K562 (cell line): ENCODE measurements around the gene ZNF500.

Source experiments
- CAMTA2 ChIP-seq: fragments of 250-450 bp; sonication (Bioruptor Pico); conservative IDR thresholded peaks from 2 replicates; pipeline ENCODE4 v1.5.1; 2022
- GABPA ChIP-seq: fragments of 200-800 bp; sonication (Bioruptor generic); conservative IDR thresholded peaks from 2 replicates; pipeline ENCODE4 v1.6.1; 2016; ENCODE audit warnings: low read depth, missing genetic modification characterization, missing compliant biosample characterization
- KAT2B ChIP-seq: IDR thresholded peaks from one replicate; pipeline ENCODE4 v1.6.1; 2012; ENCODE audit warnings: low read depth, mild to moderate bottlenecking, control low read depth, inconsistent platforms, low read length, moderate library complexity
- LARP7 ChIP-seq: fragments of 450-650 bp; IDR thresholded peaks from 2 replicates; pipeline ENCODE4 v1.6.1; 2016
- NBN ChIP-seq: fragments of 450-650 bp; IDR thresholded peaks from 2 replicates; pipeline ENCODE4 v1.6.1; 2016; ENCODE audit warnings: low read depth, mild to moderate bottlenecking
- POLR2AphosphoS5 ChIP-seq: IDR thresholded peaks from 2 replicates; pipeline ENCODE4 v1.6.1; 2011; ENCODE audit warnings: mild to moderate bottlenecking, low read depth, low read length, moderate library complexity; ENCODE audit not compliant: control insufficient read depth, insufficient read depth
- ZEB2 ChIP-seq: fragments of 450-650 bp; IDR thresholded peaks from 2 replicates; pipeline ENCODE4 v1.6.1; 2016
- TF ChIP-seq, protein P1 (sequence below): sonication (generic); formaldehyde crosslinking; IDR thresholded peaks from 2 replicates; pipeline ENCODE4 v1.8.1; 2022; ENCODE audit warnings: missing genetic modification reagents

GRCh38 chr16:4760221-4760910, 6.6 kb downstream of the ZNF500 start:
- no peak for TF ChIP-seq GABPA (tag)
- TF ChIP-seq ZEB2, result no peak
- TF ChIP-seq, protein P1, sequence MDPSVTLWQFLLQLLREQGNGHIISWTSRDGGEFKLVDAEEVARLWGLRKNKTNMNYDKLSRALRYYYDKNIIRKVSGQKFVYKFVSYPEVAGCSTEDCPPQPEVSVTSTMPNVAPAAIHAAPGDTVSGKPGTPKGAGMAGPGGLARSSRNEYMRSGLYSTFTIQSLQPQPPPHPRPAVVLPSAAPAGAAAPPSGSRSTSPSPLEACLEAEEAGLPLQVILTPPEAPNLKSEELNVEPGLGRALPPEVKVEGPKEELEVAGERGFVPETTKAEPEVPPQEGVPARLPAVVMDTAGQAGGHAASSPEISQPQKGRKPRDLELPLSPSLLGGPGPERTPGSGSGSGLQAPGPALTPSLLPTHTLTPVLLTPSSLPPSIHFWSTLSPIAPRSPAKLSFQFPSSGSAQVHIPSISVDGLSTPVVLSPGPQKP (CRISPR knock-in tag), result no peak
- no peak for TF ChIP-seq CAMTA2 (CRISPR knock-in tag)
- TF ChIP-seq POLR2AphosphoS5, result no peak
- no peak for TF ChIP-seq NBN
- TF ChIP-seq KAT2B, result no peak
- no peak for TF ChIP-seq LARP7
